GM19035 (cell line): ENCODE measurements around the gene RPS27.

Source experiments
- ATAC-seq: cut with Tn5 transposase; IDR thresholded peaks from one replicate; pipeline ENCODE4 v1.9.1; 2021; ENCODE audit not compliant: unreplicated experiment

The RPS27 gene

DNA sequence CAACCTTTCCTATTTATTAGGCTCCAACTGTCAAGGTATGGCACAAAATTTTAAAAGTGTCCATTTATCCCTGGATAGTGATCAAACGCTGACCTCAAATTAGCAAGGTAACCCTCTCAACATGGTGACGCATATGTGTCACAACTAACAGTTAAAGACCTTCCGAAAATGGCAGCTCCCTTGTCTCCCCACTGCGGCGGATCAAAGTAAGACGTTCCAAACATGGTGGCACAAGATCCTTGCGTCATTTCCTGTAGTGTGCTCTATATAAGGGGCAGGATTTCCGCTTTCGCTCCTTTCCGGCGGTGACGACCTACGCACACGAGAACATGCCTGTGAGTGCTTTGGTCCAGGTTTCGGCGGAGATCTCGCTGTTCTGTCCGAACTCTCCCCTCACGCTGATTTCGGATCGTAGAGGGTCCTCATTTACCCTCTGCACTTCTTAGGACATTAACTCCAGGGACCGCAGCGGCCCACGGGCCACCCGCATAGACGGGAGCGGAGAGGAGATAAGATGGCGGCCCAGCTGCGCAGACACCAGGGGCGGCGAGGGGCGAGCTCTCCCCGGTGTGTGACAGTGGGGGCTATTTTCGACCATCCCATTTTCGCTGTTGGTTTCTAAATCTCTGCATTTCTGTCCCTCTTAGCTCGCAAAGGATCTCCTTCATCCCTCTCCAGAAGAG is at the start of gene RPS27:
Gene RPS27, plus strand, starts transcription at position 295 of the 683 bp plus-strand sequence. Its CDS starts 35 bp downstream, at position 330.
- ATAC-seq: peak; percentile 80

- no peak for ATAC-seq
These were observed 48.5 kb upstream of the RPS27 start for GRCh38 chr1:153941826-153942725.

- no peak for ATAC-seq
These were observed 47.6 kb upstream of the RPS27 start for GRCh38 chr1:153942766-153943549.

DNA sequence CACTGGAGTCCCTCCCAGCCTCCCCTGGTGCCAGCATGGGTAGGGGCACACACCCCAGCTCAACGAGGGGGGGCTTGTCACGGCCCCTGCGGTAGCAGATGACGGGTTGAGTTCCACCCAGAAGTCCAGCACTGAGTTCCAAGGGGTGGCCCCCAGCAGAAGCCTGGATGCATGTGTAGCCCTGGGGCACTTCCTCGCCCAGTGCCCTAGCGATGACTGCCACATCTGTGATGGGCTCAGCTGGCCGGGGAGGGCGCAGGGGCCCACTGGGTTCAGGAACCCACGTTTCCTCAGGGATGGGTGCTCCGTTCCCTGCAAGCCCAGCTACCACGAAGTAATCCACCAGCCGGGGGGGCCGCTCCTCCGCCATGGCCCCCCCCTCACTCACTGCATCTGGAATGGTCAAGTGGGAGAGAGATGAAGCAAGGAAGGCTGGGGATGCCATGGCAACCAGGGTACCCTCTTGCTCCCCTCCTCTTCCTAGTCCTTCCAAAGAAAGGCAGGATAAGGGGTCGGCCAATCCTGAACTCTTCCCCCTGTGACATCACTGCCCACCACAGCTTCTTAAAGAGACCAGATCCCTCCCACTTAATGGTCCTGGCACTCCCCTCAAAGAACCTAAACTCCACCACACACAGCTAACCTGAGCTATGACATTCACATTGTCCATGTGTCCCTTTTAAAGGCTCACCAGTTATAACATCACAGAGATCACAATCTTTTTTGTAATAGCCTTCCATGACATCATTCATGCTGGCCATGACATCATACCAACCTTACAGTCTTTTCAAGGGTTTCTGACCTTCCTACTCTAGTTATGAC is 46.3 kb upstream of the RPS27 start:
- no peak for ATAC-seq

- no peak for ATAC-seq
These were observed 45.8 kb upstream of the RPS27 start for GRCh38 chr1:153944827-153945117.

DNA sequence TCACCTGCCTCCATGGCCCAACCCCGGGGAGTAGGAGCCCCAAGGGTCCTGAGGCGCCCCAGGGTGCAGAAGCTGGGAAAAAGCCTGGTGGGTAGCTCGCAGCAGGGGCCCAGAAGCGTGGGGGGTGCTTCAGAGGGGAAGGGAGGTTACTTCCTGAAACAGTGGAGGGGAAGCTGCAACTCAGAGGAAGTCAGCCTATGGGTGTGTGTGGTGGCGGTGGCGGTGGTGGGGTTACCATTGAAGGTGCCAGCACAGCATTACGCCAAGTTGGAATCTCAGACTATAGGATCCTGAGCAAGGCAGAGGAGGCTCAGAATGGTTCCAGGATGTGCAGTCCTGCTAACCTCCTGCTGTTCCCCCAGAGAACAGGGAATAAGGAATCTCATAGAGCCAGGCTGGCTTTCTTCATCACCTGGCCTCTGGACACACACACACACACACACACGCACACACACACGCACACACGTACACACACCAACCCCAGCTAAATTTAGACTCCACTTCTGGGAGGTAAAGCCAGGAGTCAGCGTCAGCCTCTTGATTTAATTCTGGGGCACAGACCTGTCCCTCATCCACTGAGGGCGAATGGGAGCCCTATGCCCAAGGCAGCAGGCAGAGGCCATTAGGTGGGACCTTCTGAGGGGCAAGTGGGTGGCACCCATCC is 45.3 kb upstream of the RPS27 start:
- peak; percentile 0 for ATAC-seq

DNA sequence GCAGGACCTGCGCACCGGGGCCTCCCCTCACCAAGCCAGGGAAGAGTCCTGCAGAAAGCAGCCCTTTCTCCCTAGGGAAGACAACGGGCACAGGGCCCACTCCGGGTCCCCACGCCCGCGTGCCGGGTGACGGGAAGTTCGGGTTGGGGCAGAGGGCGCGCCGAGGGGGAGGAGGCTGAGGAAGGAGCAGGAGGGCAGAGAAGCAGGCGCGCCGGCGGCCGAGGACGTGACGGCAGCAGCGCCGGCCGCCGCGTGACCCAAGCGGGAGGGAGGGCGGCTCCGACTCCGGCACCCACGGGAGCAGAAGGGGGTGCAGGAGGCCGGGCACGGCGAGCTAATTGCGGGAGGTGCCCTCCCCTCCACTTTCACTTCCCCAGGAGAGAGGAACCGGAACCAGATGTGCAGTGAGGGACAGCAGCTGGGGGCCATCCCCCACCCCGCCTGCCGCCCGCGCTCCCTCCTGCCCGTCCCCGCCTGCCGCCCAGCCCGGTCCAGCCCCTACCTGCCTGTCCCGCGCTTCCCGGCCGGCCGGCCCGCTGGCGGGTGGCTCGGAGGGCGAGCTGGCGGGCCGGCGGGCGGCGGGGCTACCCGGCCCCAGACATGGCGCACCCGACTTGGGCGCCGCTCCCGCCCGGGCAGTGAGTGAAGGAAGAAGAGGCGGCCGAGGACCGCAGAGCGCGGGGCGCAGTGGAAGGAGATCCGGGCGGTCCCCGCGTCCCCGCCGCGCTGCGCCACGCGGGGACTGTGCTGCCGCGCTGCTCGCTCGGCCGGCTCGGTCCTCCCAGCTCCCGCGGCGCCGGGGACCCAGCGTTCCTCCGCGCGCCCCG is 44.6 kb upstream of the RPS27 start:
- ATAC-seq: peak; percentile 71

GRCh38 chr1:153946622-153947241 is 43.8 kb upstream of the RPS27 start, which contains the start of gene DENND4B:
TSS of gene DENND4B (minus strand) at chr1:153946718. CDS start at chr1:153944374, 2,344 bp downstream.
- peak; percentile 68 for ATAC-seq

DNA sequence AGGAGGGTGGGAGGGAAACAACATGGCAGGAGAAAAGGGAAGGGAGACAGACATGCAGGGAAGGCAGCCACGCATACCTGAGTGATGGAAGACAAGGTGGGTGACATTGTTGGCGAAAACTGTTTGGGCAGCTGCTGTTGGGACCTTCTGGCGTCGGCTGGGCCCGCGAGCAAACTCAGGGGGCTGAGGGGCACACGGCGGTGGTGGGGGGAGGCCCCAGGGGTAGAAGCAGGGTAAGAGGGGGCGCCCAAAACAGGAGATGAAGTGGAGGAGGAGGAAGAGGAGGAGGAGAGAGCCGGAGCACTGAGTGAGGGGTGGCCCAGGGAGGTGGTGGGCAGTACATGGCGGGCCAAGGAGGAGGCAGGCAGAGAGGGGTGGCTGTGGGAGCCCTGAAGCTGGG is 39.4 kb upstream of the RPS27 start:
- ATAC-seq: no peak

DNA sequence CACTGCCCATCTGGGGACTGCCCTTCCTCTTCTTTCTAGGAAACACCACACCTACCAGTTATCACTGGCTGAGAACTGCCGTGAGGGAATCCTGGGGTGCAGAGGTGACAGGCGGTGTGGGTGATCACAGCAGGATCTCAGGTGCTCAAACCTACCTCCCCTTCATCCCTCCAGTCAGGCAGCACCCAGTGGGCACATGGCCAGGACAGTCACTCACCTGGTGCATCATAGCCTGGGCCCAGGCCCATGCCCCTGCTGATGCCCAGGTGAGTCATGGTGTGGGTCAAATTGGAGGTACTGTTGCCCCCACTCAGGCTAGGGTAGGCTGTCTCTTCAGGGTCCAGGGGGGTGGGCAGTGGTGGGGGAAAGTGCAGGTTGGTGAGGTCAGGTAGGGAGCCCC is 38.8 kb upstream of the RPS27 start:
- no peak for ATAC-seq

- no peak for ATAC-seq
These were observed 36.6 kb upstream of the RPS27 start for GRCh38 chr1:153953859-153954365.

DNA sequence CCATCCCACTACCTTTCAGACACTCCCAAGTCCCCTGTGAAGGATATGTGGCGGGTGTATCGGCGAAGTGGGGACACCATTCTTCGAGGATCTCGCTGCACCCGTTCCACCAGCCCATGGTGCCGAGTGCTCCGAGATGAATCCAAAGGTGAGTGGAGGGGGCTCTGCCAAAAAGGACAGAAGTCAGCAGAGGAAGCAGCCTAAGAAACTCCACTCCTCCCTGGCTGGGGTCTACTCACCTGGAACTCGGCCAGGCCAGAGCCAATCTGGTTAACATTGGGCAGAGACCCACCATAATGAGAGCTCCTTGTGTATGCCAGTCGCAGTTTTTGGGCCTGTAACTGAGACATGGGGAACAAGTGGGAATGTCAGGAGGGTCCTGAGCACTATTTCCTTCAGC is 35.7 kb upstream of the RPS27 start:
- ATAC-seq: no peak

GRCh38 chr1:153956997-153957715 is 33.4 kb upstream of the RPS27 start:
- no peak for ATAC-seq

GRCh38 chr1:153957744-153958110 is 32.8 kb upstream of the RPS27 start:
- peak; percentile 17 for ATAC-seq

- peak; percentile 77 for ATAC-seq
These were observed 32.2 kb upstream of the RPS27 start, which contains the start of gene CRTC2 for GRCh38 chr1:153958111-153958960. TSS of gene CRTC2 (minus strand) at chr1:153958612. CDS start at chr1:153958497, 115 bp downstream.

DNA sequence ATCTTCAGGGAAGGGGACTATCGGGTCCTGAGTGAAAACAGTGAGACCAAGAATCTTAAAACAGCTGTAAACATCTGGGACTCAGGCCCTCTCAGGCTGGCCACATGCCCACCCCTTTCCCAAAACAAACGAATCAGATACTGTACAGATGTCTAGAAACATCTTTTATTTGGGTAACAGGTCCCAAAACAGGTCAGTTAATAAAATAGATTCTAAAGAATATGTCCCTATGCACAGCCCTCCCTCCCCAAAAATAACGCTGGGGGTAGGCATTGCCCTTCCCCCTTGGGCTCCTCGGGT is 31.7 kb upstream of the RPS27 start:
- no peak for ATAC-seq

DNA sequence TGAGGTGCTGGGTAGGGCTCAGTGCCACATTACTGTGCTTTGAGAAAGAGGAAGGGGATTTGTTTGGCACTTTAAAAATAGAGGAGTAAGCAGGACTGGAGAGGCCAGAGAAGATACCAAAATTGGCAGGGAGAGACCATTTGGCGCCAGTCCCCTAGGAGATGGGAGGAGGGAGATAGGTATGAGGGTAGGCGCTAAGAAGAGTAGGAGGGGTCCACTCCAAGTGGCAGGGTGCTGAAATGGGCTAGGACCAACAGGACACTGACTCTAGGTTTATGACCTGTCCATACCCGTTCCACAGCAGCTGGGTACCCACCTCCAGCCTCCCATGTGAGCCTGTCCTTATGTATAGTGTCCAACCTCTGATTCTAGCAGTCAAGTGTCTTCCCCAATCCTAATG is 31.1 kb upstream of the RPS27 start:
- ATAC-seq: no peak
